Measurements from ENCODE around the gene ANKLE1. TPM values are rescaled to one million over a fixed set of nuclear protein-coding genes. Genes with fewer than 3 reads are reported as not detected.

Gene ANKLE1
- total and polyA plus RNA-seq, 2 experiments from 2014 or later = 9.1 to 20.2 TPM

- H3K79me2 ChIP-seq (replicated peaks; ENCODE audit: insufficient read depth) = no peaks in the 10 kb centered on the region
- no peak overlapping the region for H3K27ac Mint-ChIP-seq
- H3K4me1 Mint-ChIP-seq = peaks cover 11% of the 10 kb centered on the region; the same call in 2 of the 3 replicates
- no peak overlapping the region for H3K4me2 ChIP-seq
- ATAC-seq (no peak), DNase-seq (ENCODE audit: low spot score) (no peak)
- H3K4me3 ChIP-seq = no peak overlapping the region
- H4K20me1 ChIP-seq (replicated peaks; ENCODE audit: insufficient read depth) = no peaks in the 10 kb centered on the region; the same call in 1 of the 2 replicates
- peaks cover 7% of the 10 kb centered on the region; the same call in 1 of the 2 replicates for H3F3A ChIP-seq (replicated peaks; ENCODE audit: low read depth)
- peaks cover 20% of the 10 kb centered on the region for H3K27me3 Mint-ChIP-seq (ENCODE audit: insufficient read depth, low read depth, poor library complexity)
- H2AFZ ChIP-seq = no peak overlapping the region
- H3K27me3 ChIP-seq (ENCODE audit: insufficient read depth) = no peaks in the 10 kb centered on the region
- H3K27ac ChIP-seq (ENCODE audit: low read depth) = no peak overlapping the region
- no peak overlapping the region for H3K4me3 Mint-ChIP-seq
- peaks cover 9% of the 10 kb centered on the region; the same call in 1 of the 2 replicates for H3K4me1 ChIP-seq (ENCODE audit: insufficient read depth)
- H3K9me2 ChIP-seq (ENCODE audit: insufficient read depth) = no peaks in the 10 kb centered on the region
- peaks cover 13% of the 10 kb centered on the region; the same call in 1 of the 2 replicates for H3K36me3 ChIP-seq (ENCODE audit: insufficient read depth)
- peaks cover 46% of the 10 kb centered on the region for H3K36me3 Mint-ChIP-seq (ENCODE audit: low read depth)
- TF ChIP-seq CTCF (conservative IDR thresholded peaks at IDR 0.05; ENCODE audit: low read depth in 2 of 2) = peak in 1 of 2 experiments; percentile 18; a peak in 1 of 4 replicates
- no peak for TF ChIP-seq JUNB (IDR thresholded peaks at IDR 0.05; ENCODE audit: unreplicated experiment)
- TF ChIP-seq EZH2phosphoT487 (IDR thresholded peaks at IDR 0.05; ENCODE audit: unreplicated experiment) = no peak
- TF ChIP-seq ZNF114 (CRISPR knock-in tag; IDR thresholded peaks at IDR 0.05) = no peak
- no peak for TF ChIP-seq REST (IDR thresholded peaks at IDR 0.05; ENCODE audit: unreplicated experiment)
- no peak for TF ChIP-seq ETS1 (IDR thresholded peaks at IDR 0.05)
- no peak for TF ChIP-seq STAT1 (IDR thresholded peaks at IDR 0.05; ENCODE audit: unreplicated experiment)
- H3K9me3 Mint-ChIP-seq = no peaks in the 10 kb centered on the region; the same call in 2 of the 3 replicates
These were observed 38.0 kb downstream of the ANKLE1 start for GRCh38 chr19:17319473-17320238.

Data from GM23338 (cell line).